ENCODE results near the gene GDAP2. TPM values are rescaled to one million over a fixed set of nuclear protein-coding genes. Genes with fewer than 3 reads are reported as not detected.

The GDAP2 gene
- total RNA-seq, 1 donor from 2014 or later, result 20.8 TPM

- FAIRE-seq (no peak), DNase-seq (ENCODE audit: low read depth) (peak; percentile 18)
- no peak for TF ChIP-seq CTCF (IDR thresholded peaks at IDR 0.05; ENCODE audit: insufficient read depth, low read length, severe bottlenecking)
- H3K4me3 ChIP-seq (ENCODE audit: low read depth, low read length), result no peak overlapping the region
- H3K36me3 ChIP-seq (ENCODE audit: control insufficient read depth, insufficient read depth, low read length), result peaks cover 2% of the 10 kb centered on the region
- H3K27me3 ChIP-seq (ENCODE audit: control insufficient read depth, insufficient read depth, low read length), result no peaks in the 10 kb centered on the region
Measured at GRCh38 chr1:117886101-117886795, 43.2 kb downstream of the GDAP2 start.

- Histone ChIP-seq H3K27me3 (ENCODE audit: control insufficient read depth, insufficient read depth, low read length) (no peaks in the 10 kb centered on the region), H3K36me3 (ENCODE audit: control insufficient read depth, insufficient read depth, low read length) (peaks cover 5% of the 10 kb centered on the region), H3K4me3 (ENCODE audit: low read depth, low read length) (no peak overlapping the region)
- DNase-seq (ENCODE audit: low read depth) (no peak), FAIRE-seq (no peak)
- TF ChIP-seq CTCF (IDR thresholded peaks at IDR 0.05; ENCODE audit: insufficient read depth, low read length, severe bottlenecking), result no peak
Measured at GRCh38 chr1:117883616-117884015, 45.8 kb downstream of the GDAP2 start.

- no peak for TF ChIP-seq CTCF (IDR thresholded peaks at IDR 0.05; ENCODE audit: insufficient read depth, low read length, severe bottlenecking)
- DNase-seq (ENCODE audit: low read depth), result no peak
- H3K4me3 ChIP-seq (ENCODE audit: low read depth, low read length), result no peak overlapping the region
- FAIRE-seq, result no peak
- H3K27me3 ChIP-seq (ENCODE audit: control insufficient read depth, insufficient read depth, low read length), result no peaks in the 10 kb centered on the region
- H3K36me3 ChIP-seq (ENCODE audit: control insufficient read depth, insufficient read depth, low read length), result peaks cover 9% of the 10 kb centered on the region
Measured at GRCh38 chr1:117879284-117879683, 50.1 kb downstream of the GDAP2 start.

GRCh38 chr1:117877823-117878222 is 51.6 kb downstream of the GDAP2 start:
- Histone ChIP-seq H3K36me3 (ENCODE audit: control insufficient read depth, insufficient read depth, low read length) (peaks cover 9% of the 10 kb centered on the region), H3K27me3 (ENCODE audit: control insufficient read depth, insufficient read depth, low read length) (no peaks in the 10 kb centered on the region), H3K4me3 (ENCODE audit: low read depth, low read length) (no peak overlapping the region)
- FAIRE-seq, result no peak
- no peak for TF ChIP-seq CTCF (IDR thresholded peaks at IDR 0.05; ENCODE audit: insufficient read depth, low read length, severe bottlenecking)
- no peak for DNase-seq (ENCODE audit: low read depth)

GRCh38 chr1:117871013-117871412 is 58.4 kb downstream of the GDAP2 start:
- peaks cover 5% of the 10 kb centered on the region for H3K36me3 ChIP-seq (ENCODE audit: control insufficient read depth, insufficient read depth, low read length)
- DNase-seq (ENCODE audit: low read depth) (no peak), FAIRE-seq (no peak)
- no peaks in the 10 kb centered on the region for H3K27me3 ChIP-seq (ENCODE audit: control insufficient read depth, insufficient read depth, low read length)
- no peak overlapping the region for H3K4me3 ChIP-seq (ENCODE audit: low read depth, low read length)
- no peak for TF ChIP-seq CTCF (IDR thresholded peaks at IDR 0.05; ENCODE audit: insufficient read depth, low read length, severe bottlenecking)

GRCh38 chr1:117861694-117862093 is 67.7 kb downstream of the GDAP2 start:
- TF ChIP-seq CTCF (IDR thresholded peaks at IDR 0.05; ENCODE audit: insufficient read depth, low read length, severe bottlenecking), result no peak
- FAIRE-seq (no peak), DNase-seq (ENCODE audit: low read depth) (no peak)
- no peaks in the 10 kb centered on the region for H3K27me3 ChIP-seq (ENCODE audit: control insufficient read depth, insufficient read depth, low read length)
- H3K4me3 ChIP-seq (ENCODE audit: low read depth, low read length), result no peak overlapping the region
- peaks cover 3% of the 10 kb centered on the region for H3K36me3 ChIP-seq (ENCODE audit: control insufficient read depth, insufficient read depth, low read length)

All from bronchial epithelial cell (primary cell).